GM23338 (cell line): ENCODE results near the gene RNF183. TPM values are rescaled to one million over a fixed set of nuclear protein-coding genes. Genes with fewer than 3 reads are reported as not detected.

Experiments used
- ATAC-seq: fragments of 200-7000 bp; cut with Tn5 transposase; 3 replicates; pipeline ENCODE4 v1.9.1; 2020
- DNase-seq: peaks from one replicate; pipeline ENCODE4 v3.0.0-alpha.2; 2015; ENCODE audit warnings: low spot score
- H2AFZ ChIP-seq: fragments of 200-600 bp; sonication (generic); 2 replicates; pipeline ENCODE4 v1.8.0; 2016; ENCODE audit warnings: antibody characterized with exemption, mild to moderate bottlenecking, moderate library complexity
- H3F3A ChIP-seq: fragments of 200-600 bp; sonication (generic); replicated peaks from 2 replicates; pipeline ENCODE4 v1.8.0; 2017; ENCODE audit warnings: antibody characterized with exemption, mixed run types, low read depth
- H3K27ac ChIP-seq: fragments of 200-600 bp; sonication (generic); 2 replicates; pipeline ENCODE4 v1.6.1; 2016; ENCODE audit warnings: low read depth
- H3K27me3 ChIP-seq: fragments of 200-600 bp; sonication (generic); 2 replicates; pipeline ENCODE4 v1.8.0; 2016; ENCODE audit warnings: mild to moderate bottlenecking, mixed run types, moderate library complexity; ENCODE audit not compliant: insufficient read depth
- H3K36me3 ChIP-seq: fragments of 200-600 bp; sonication (generic); 2 replicates; pipeline ENCODE4 v1.8.0; 2016; ENCODE audit warnings: mild to moderate bottlenecking; ENCODE audit not compliant: insufficient read depth
- H3K4me1 ChIP-seq: fragments of 200-600 bp; sonication (generic); 2 replicates; pipeline ENCODE4 v1.8.0; 2016; ENCODE audit warnings: mild to moderate bottlenecking, moderate library complexity; ENCODE audit not compliant: insufficient read depth
- H3K4me2 ChIP-seq: fragments of 200-600 bp; sonication (generic); 2 replicates; pipeline ENCODE4 v1.7.1; 2017; ENCODE audit warnings: mixed run types
- H3K4me3 ChIP-seq: fragments of 200-600 bp; sonication (generic); 2 replicates; pipeline ENCODE4 v1.6.1; 2016; ENCODE audit warnings: mixed run types
- H3K79me2 ChIP-seq: fragments of 200-600 bp; sonication (generic); replicated peaks from 2 replicates; pipeline ENCODE4 v1.8.0; 2017; ENCODE audit warnings: mild to moderate bottlenecking; ENCODE audit not compliant: insufficient read depth
- H3K9me2 ChIP-seq: fragments of 200-600 bp; sonication (generic); 2 replicates; pipeline ENCODE4 v1.8.0; 2017; ENCODE audit not compliant: insufficient read depth
- H4K20me1 ChIP-seq: fragments of 200-600 bp; sonication (generic); replicated peaks from 2 replicates; pipeline ENCODE4 v1.8.0; 2017; ENCODE audit warnings: mild to moderate bottlenecking; ENCODE audit not compliant: insufficient read depth
- H3K27ac Mint-ChIP-seq: 2 replicates; pipeline ENCODE4 v1.8.0; 2020; ENCODE audit warnings: inconsistent platforms, mild to moderate bottlenecking, moderate library complexity, mixed read lengths
- H3K27me3 Mint-ChIP-seq: 3 replicates; pipeline ENCODE4 v1.8.0; 2022; ENCODE audit warnings: low read depth, mild to moderate bottlenecking, moderate library complexity, mixed read lengths, inconsistent platforms; ENCODE audit not compliant: insufficient read depth, poor library complexity
- H3K36me3 Mint-ChIP-seq: 3 replicates; pipeline ENCODE4 v1.8.0; 2021; ENCODE audit warnings: low read depth, mild to moderate bottlenecking, inconsistent platforms, moderate library complexity, mixed read lengths
- H3K4me1 Mint-ChIP-seq: 3 replicates; pipeline ENCODE4 v1.8.0; 2020; ENCODE audit warnings: mild to moderate bottlenecking, inconsistent platforms, mixed read lengths
- H3K4me3 Mint-ChIP-seq: 3 replicates; pipeline ENCODE4 v1.8.0; 2021; ENCODE audit warnings: moderate library complexity, mild to moderate bottlenecking, inconsistent platforms, mixed read lengths
- H3K9me3 Mint-ChIP-seq: 3 replicates; pipeline ENCODE4 v1.8.0; 2020; ENCODE audit warnings: moderate library complexity, mild to moderate bottlenecking, inconsistent platforms, mixed read lengths
- CREB1 ChIP-seq: fragments of 250-450 bp; sonication (Bioruptor Pico); IDR thresholded peaks from 2 replicates; pipeline ENCODE4 v1.5.0; 2020; ENCODE audit warnings: low read depth, mild to moderate bottlenecking, moderate library complexity
- EZH2 ChIP-seq: fragments of 200-600 bp; sonication (generic); IDR thresholded peaks from one replicate; pipeline ENCODE4 v1.8.0; 2017; ENCODE audit warnings: antibody characterized with exemption, mild to moderate bottlenecking, low read depth; ENCODE audit not compliant: unreplicated experiment
- EZH2phosphoT487 ChIP-seq: fragments of 200-600 bp; sonication (generic); IDR thresholded peaks from one replicate; pipeline ENCODE4 v1.8.1; 2018; ENCODE audit warnings: antibody characterized with exemption; ENCODE audit not compliant: unreplicated experiment
- JUNB ChIP-seq: IDR thresholded peaks from one replicate; pipeline ENCODE4 v1.6.1; 2016; ENCODE audit warnings: antibody characterized with exemption; ENCODE audit not compliant: unreplicated experiment
- NANOG ChIP-seq: IDR thresholded peaks from 2 replicates; pipeline ENCODE4 v1.6.1; 2016; ENCODE audit warnings: antibody characterized with exemption, borderline replicate concordance
- POLR2AphosphoS5 ChIP-seq: IDR thresholded peaks from 2 replicates; pipeline ENCODE4 v1.6.1; 2016; ENCODE audit warnings: antibody characterized with exemption, low read depth
- REST ChIP-seq: IDR thresholded peaks from one replicate; pipeline ENCODE4 v1.6.1; 2018; ENCODE audit warnings: antibody characterized with exemption; ENCODE audit not compliant: unreplicated experiment
- STAT1 ChIP-seq: IDR thresholded peaks from one replicate; pipeline ENCODE4 v1.6.1; 2016; ENCODE audit warnings: antibody characterized with exemption; ENCODE audit not compliant: unreplicated experiment
- ZNF114 ChIP-seq: fragments of 250-450 bp; sonication (Bioruptor Pico); IDR thresholded peaks from 2 replicates; pipeline ENCODE4 v1.5.0; 2020; ENCODE audit warnings: mild to moderate bottlenecking, moderate library complexity
- ZNF331 ChIP-seq: fragments of 250-450 bp; sonication (Bioruptor Pico); IDR thresholded peaks from 2 replicates; pipeline ENCODE4 v1.5.0; 2020; ENCODE audit warnings: low read depth, mild to moderate bottlenecking, moderate library complexity
- polyA plus RNA-seq: library from polyadenylated mRNA; unstranded; fragments of >200 nt; fragmentation: Nextera tagmentation; extraction: Ambion mirVana; gene quantifications from 2 replicates; pipeline ENCODE4 v1.2.1, GENCODE V29; 2016
- total RNA-seq: library from RNA; depleted of rRNA; stranded (reverse); fragments of >200 nt; shearing (Covaris generic); gene quantifications from 2 replicates; pipeline ENCODE4 v1.2.3, GENCODE V29; 2014
- TF ChIP-seq, protein P1 (sequence below): fragments of 250-450 bp; sonication (Bioruptor Pico); IDR thresholded peaks from 2 replicates; pipeline ENCODE4 v1.5.0; 2020; ENCODE audit warnings: mild to moderate bottlenecking, moderate library complexity
- TF ChIP-seq, protein P2 (sequence below), 2 experiments: fragments of 200-600 bp in 1 of 2; sonication (generic) in 1 of 2; conservative IDR thresholded peaks; 2 replicates each; pipeline versions ENCODE4 v1.5.1 to v1.6.1; 2016 to 2017; ENCODE audit warnings: antibody characterized with exemption in 2 of 2, low read depth in 2 of 2, mild to moderate bottlenecking in 2 of 2, moderate library complexity in 1 of 2
- TF ChIP-seq, protein P3 (sequence below): IDR thresholded peaks from 2 replicates; pipeline ENCODE4 v1.6.1; 2016; ENCODE audit warnings: antibody characterized with exemption

RNF183 gene
- total and polyA plus RNA-seq, 2 experiments from 2014 or later: 0.42 TPM; not detected in 1

DNA sequence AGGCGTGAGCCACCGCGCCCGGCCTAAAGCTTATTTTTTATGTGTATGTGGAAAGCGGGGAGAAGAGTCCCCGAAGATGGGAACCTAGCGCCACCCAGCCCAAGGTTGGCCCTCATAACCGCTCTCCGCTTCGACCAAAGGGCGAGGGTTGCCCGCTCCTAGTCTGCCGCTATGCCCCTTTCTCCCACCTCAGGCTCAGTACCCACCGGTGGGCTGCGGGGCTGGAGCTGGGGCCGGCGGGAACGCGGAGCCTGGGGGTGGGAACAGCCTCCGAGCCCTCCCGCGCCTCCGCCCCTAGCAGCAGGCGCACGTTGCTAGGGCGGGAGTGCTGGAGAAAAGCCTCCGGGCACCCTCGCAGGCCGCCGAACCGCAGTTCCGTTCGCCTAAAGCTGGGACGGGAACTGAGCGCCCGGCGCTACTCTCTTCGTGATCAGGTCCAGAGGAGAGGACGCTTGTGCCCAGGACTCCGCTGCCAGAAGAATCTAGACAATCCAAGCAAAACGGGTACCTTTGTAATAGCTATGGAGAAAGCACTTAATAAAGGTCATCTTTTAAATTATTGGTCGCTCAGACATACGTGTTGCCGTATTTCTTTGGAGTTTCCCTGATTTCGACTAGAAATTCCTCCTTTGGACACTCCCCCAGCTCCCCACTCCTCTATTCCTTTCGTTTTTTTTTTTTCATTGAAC lies 37.0 kb upstream of the RNF183 start, which contains the start of gene WDR31:
Gene WDR31 (minus strand): TSS at position 265 of the 689 bp plus-strand sequence. CDS start 8,253 bp downstream, outside the sequence.
- peak within 1 kb of the TSS; percentile 88 for H3K4me2 ChIP-seq
- no peaks in the 10 kb centered on the region for H3K79me2 ChIP-seq
- H3K4me3 ChIP-seq: peak within 1 kb of the TSS; percentile 86
- ATAC-seq (peak; percentile 98), DNase-seq (peak; percentile 89)
- peaks cover 20% of the 10 kb centered on the region for H3K27me3 Mint-ChIP-seq
- H3K4me1 ChIP-seq: no peaks in the 10 kb centered on the region
- H3K4me3 Mint-ChIP-seq: peak within 1 kb of the TSS; percentile 85
- H3K27ac ChIP-seq: no peak within 1 kb of the TSS
- H3K9me3 Mint-ChIP-seq: no peaks in the 10 kb centered on the region
- no peak for TF ChIP-seq ZNF114 (CRISPR knock-in tag)
- no peak for TF ChIP-seq REST
- peak; percentile 73 for TF ChIP-seq CREB1 (CRISPR knock-in tag)
- TF ChIP-seq STAT1: no peak
- TF ChIP-seq EZH2: peak; percentile 39
- no peak; the same call in 1 of the 2 replicates for TF ChIP-seq NANOG
- TF ChIP-seq EZH2phosphoT487: no peak
- peak; percentile 75 for TF ChIP-seq POLR2AphosphoS5
- TF ChIP-seq, protein P1, sequence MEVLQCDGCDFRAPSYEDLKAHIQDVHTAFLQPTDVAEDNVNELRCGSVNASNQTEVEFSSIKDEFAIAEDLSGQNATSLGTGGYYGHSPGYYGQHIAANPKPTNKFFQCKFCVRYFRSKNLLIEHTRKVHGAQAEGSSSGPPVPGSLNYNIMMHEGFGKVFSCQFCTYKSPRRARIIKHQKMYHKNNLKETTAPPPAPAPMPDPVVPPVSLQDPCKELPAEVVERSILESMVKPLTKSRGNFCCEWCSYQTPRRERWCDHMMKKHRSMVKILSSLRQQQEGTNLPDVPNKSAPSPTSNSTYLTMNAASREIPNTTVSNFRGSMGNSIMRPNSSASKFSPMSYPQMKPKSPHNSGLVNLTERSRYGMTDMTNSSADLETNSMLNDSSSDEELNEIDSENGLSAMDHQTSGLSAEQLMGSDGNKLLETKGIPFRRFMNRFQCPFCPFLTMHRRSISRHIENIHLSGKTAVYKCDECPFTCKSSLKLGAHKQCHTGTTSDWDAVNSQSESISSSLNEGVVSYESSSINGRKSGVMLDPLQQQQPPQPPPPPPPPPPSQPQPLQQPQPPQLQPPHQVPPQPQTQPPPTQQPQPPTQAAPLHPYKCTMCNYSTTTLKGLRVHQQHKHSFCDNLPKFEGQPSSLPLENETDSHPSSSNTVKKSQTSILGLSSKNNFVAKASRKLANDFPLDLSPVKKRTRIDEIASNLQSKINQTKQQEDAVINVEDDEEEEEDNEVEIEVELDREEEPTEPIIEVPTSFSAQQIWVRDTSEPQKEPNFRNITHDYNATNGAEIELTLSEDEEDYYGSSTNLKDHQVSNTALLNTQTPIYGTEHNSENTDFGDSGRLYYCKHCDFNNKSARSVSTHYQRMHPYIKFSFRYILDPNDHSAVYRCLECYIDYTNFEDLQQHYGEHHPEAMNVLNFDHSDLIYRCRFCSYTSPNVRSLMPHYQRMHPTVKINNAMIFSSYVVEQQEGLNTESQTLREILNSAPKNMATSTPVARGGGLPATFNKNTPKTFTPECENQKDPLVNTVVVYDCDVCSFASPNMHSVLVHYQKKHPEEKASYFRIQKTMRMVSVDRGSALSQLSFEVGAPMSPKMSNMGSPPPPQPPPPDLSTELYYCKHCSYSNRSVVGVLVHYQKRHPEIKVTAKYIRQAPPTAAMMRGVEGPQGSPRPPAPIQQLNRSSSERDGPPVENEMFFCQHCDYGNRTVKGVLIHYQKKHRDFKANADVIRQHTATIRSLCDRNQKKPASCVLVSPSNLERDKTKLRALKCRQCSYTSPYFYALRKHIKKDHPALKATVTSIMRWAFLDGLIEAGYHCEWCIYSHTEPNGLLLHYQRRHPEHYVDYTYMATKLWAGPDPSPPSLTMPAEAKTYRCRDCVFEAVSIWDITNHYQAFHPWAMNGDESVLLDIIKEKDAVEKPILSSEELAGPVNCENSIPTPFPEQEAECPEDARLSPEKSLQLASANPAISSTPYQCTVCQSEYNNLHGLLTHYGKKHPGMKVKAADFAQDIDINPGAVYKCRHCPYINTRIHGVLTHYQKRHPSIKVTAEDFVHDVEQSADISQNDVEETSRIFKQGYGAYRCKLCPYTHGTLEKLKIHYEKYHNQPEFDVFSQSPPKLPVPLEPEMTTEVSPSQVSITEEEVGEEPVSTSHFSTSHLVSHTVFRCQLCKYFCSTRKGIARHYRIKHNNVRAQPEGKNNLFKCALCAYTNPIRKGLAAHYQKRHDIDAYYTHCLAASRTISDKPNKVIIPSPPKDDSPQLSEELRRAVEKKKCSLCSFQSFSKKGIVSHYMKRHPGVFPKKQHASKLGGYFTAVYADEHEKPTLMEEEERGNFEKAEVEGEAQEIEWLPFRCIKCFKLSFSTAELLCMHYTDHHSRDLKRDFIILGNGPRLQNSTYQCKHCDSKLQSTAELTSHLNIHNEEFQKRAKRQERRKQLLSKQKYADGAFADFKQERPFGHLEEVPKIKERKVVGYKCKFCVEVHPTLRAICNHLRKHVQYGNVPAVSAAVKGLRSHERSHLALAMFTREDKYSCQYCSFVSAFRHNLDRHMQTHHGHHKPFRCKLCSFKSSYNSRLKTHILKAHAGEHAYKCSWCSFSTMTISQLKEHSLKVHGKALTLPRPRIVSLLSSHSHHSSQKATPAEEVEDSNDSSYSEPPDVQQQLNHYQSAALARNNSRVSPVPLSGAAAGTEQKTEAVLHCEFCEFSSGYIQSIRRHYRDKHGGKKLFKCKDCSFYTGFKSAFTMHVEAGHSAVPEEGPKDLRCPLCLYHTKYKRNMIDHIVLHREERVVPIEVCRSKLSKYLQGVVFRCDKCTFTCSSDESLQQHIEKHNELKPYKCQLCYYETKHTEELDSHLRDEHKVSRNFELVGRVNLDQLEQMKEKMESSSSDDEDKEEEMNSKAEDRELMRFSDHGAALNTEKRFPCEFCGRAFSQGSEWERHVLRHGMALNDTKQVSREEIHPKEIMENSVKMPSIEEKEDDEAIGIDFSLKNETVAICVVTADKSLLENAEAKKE (CRISPR knock-in tag): no peak
- TF ChIP-seq, protein P2, sequence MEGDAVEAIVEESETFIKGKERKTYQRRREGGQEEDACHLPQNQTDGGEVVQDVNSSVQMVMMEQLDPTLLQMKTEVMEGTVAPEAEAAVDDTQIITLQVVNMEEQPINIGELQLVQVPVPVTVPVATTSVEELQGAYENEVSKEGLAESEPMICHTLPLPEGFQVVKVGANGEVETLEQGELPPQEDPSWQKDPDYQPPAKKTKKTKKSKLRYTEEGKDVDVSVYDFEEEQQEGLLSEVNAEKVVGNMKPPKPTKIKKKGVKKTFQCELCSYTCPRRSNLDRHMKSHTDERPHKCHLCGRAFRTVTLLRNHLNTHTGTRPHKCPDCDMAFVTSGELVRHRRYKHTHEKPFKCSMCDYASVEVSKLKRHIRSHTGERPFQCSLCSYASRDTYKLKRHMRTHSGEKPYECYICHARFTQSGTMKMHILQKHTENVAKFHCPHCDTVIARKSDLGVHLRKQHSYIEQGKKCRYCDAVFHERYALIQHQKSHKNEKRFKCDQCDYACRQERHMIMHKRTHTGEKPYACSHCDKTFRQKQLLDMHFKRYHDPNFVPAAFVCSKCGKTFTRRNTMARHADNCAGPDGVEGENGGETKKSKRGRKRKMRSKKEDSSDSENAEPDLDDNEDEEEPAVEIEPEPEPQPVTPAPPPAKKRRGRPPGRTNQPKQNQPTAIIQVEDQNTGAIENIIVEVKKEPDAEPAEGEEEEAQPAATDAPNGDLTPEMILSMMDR (conservative IDR thresholded peaks at IDR 0.05; ENCODE audit: low read depth in 2 of 2): no peak
- TF ChIP-seq, protein P3, sequence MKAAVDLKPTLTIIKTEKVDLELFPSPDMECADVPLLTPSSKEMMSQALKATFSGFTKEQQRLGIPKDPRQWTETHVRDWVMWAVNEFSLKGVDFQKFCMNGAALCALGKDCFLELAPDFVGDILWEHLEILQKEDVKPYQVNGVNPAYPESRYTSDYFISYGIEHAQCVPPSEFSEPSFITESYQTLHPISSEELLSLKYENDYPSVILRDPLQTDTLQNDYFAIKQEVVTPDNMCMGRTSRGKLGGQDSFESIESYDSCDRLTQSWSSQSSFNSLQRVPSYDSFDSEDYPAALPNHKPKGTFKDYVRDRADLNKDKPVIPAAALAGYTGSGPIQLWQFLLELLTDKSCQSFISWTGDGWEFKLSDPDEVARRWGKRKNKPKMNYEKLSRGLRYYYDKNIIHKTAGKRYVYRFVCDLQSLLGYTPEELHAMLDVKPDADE: peak; percentile 59
- no peak for TF ChIP-seq JUNB
- TF ChIP-seq ZNF331: no peak
- H3K36me3 Mint-ChIP-seq: no peaks in the 10 kb centered on the region
- H3K4me1 Mint-ChIP-seq: peaks cover 5% of the 10 kb centered on the region; the same call in 1 of the 3 replicates
- no peak within 1 kb of the TSS for H3K27ac Mint-ChIP-seq
- no peaks in the 10 kb centered on the region for H4K20me1 ChIP-seq
- H3K9me2 ChIP-seq: no peaks in the 10 kb centered on the region
- peaks cover 19% of the 10 kb centered on the region for H3K27me3 ChIP-seq
- no peaks in the 10 kb centered on the region for H3K36me3 ChIP-seq
- H2AFZ ChIP-seq: peak within 1 kb of the TSS; percentile 100
- H3F3A ChIP-seq: no peaks in the 10 kb centered on the region
